Putamen (tissue), 1 donor: ENCODE results near the gene C13orf46.
"Not testable (repeated sequence)": the region's sequence is repeated elsewhere in the genome, so short reads cannot be mapped to it uniquely, and the experiment has no call there.

Experiments
- DNase-seq: peaks from one replicate; pipeline ENCODE4 v3.0.0-alpha.2; 2016; ENCODE audit warnings: low spot score

The C13orf46 gene

GRCh38 chr13:113923376-113924063 is 50.4 kb downstream of the C13orf46 start:
- DNase-seq: no peak

- no peak for DNase-seq
These were observed 51.3 kb downstream of the C13orf46 start for GRCh38 chr13:113922412-113923118.

- no peak for DNase-seq
These were observed 52.1 kb downstream of the C13orf46 start for GRCh38 chr13:113921763-113922162.

- DNase-seq: no peak
These were observed 53.1 kb downstream of the C13orf46 start for GRCh38 chr13:113920606-113921286.

GRCh38 chr13:113919761-113920559 is 53.9 kb downstream of the C13orf46 start:
- DNase-seq: no peak

DNA sequence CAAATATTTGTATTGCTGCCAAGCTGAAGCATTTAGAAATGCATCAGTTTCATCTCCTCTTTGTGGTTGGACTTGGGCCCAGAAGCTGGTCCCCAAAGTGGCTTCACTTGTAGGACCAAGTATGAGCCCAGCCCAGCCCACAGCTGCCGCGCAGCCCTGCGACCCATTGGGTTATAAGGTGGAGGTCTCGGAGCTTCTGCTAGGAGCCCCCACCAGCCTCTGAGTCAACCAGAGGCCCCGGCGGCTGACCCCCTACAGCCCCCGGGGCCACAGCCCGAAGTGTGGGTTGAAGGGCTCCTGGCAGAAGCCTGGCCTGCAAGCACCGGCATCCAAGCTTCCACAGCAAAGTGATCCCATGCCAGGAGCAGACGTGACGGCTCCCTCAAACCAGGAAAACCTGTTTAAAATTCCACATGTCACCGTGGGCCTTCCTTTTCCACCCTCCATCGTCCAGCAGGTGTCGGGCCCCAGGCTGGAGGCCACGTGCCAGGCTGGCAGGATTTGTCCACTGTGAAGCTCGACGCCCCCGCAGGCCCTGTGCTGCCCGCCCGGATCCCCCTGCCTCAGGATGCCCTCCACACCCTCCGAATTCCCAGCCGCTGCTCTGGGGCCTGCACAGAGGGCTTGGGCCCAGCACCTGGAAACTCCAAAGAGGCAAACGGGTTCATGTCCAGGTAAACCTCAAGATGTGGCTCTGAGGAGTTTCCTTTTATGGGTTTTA is 54.7 kb downstream of the C13orf46 start:
- DNase-seq: no peak

- no peak for DNase-seq
These were observed 55.3 kb downstream of the C13orf46 start for GRCh38 chr13:113918580-113918979.

DNA sequence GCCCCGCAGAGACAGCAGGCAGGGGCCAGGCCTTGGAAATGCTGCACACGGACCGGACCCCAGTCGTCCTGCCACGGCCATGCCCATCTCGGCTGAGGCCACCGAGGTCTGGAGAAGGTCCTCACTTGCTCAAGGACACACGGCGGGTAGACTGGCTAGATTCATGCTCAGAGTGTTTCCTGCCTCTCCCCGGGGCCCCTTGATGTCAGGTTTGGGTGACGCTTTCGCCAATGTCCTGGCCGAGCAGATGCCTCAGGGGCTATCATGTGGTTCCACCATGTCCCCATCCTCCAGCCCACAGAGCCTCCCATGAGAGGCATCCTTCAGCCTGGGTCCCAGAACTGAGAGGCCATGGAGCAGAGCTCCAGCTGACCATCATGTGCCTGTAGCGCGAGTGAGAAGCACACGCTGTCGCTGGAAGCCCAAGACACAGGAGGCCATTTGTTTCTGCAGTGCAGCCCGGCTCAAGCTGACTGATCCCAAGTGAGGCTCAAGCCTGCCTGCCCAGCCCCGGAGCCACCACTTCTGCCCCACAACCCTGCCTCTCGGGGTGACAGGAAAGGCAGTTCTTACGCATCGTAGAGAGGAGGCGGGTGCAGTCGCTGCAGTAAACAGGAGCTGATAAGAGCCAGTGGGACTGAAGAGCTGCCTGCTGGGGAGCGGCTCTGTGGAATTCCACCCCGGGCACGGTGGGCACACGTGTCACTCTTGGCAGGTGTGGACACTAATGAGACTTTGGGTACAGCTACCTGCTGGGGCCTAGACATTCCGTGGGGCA is 56.1 kb downstream of the C13orf46 start:
- no peak for DNase-seq

DNA sequence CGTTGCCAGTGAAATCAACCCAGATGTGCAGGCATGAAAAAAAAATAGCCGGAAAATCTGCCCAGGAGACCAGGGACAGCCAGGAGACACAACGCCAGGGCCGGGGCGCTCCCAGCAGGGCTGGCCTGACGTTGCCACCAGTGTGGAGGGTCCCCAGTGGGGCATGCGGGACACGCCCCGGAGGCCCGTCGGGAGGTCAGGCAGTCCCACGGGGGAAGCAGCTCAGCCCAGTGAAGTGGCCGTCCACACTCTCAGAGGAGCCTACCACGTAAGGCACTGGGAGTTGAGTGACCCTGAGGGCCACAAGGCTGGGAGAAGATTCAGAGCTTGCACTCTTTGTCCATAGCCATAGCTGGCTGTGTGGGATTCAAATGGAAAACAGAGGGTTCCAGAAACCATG is 56.8 kb downstream of the C13orf46 start:
- no peak for DNase-seq

- DNase-seq: no peak
These were observed 57.5 kb downstream of the C13orf46 start for GRCh38 chr13:113916330-113916815.

GRCh38 chr13:113915786-113916329 is 58.0 kb downstream of the C13orf46 start:
- no peak for DNase-seq

- DNase-seq: no peak
These were observed 58.7 kb downstream of the C13orf46 start for GRCh38 chr13:113915012-113915763.

GRCh38 chr13:113914333-113915011 is 59.4 kb downstream of the C13orf46 start:
- no peak for DNase-seq

GRCh38 chr13:113913838-113914237 is 60.0 kb downstream of the C13orf46 start:
- DNase-seq: not testable (repeated sequence)

- DNase-seq: not testable (repeated sequence)
These were observed 60.5 kb downstream of the C13orf46 start for GRCh38 chr13:113913408-113913807.

DNA sequence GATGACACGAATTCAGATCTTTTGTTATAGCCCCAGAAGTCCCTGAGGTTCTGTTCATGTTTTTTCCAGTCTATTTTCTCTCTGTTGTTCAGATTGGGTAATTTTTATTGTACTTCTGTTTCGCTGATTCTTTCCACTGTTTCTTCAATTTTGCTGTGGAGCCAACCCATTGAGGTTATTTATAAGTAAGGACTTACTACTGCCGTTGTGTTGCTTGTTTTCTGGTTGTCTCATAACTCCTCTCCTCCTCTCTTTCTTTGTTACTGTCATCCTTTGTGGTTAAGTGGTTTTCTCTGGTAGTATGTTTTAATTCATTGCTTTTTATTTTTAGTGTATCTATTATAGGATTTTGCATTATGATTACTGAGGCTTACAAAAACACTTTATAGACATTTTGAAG is 61.3 kb downstream of the C13orf46 start:
- DNase-seq: no peak

- DNase-seq: no peak
These were observed 66.0 kb downstream of the C13orf46 start for GRCh38 chr13:113907635-113908617.

GRCh38 chr13:113906571-113906970 is 67.3 kb downstream of the C13orf46 start:
- no peak for DNase-seq
